ENCODE results near the gene ADGRB3.
"Not testable (repeated sequence)": the region's sequence is repeated elsewhere in the genome, so short reads cannot be mapped to it uniquely, and the experiment has no call there.

ADGRB3 gene

DNA sequence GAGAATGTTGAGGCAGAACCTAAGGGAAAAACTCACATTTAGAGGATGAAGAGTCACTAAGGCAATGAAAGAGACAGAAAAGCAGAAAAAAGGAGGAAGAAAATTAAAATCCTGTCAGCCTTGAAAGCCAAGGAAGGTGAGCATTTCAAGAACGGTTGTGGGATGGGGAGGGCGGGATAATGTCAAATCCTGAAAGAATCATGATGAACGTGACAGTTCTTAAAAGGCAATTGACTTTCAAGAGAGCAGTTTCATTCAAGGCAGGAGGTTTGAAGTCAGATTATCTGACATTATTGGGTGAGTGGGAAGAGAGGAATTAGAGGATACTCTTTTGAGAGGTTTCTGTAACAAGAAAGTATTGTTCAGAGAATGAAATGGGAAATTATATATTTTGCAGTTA is 284.5 kb downstream of the ADGRB3 start:
- DNase-seq = no peak

DNA sequence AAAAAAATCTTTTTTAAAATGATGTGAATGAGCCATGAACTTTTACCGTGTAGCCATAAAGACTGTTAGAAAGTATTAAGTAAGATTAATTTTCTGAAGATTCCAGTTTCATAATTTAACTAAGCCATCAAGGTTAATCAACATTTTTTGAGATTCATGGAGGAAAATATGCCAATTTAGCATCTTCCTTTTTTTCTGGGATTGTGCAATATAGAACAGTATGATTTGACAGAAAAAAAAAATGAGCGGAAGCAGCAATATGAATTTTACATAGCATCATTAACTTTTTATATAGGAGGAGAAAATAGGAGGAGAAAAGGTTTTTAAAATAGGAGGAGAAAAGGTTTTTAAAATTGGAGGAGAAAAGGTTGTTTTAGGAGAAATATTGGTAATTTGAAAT is 306.3 kb downstream of the ADGRB3 start:
- DNase-seq = no peak

DNA sequence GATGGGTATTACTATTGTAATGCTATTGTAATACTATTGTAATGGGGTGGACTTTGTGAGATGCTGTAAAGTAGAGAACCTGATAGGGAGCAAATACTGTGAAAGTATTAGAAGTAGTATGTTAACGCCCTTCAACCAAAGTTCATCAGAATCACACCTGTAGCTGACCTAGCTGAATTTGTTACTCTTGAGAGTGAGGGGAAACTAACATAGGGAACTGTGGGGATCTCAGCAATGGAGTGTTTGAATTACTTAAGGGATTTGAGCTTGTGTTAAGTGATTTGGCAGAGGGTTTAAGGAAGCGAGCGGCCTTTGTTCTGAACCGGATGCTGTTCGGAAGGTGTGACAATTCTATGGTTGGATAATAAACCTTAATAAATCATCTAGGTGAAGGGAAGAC is 312.6 kb downstream of the ADGRB3 start:
- DNase-seq = no peak

DNA sequence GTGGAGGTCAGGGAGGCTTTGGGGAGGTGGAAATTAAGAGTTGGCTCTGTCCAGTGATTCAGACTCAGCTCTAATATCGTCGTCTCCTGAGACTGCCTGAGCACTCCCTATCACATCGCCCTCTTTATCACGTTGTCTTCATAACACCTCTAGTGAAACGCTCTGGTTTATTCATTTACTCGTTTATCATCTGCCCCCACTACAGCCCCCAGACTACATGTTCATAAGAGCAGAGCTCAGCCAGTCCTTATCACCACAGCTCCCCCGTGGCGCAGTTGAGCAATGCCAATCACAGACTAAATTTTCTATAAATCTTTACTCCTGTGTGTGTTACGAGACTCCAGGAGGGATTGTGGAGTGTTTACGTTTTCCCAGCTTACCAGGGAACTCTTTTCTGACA is 316.2 kb downstream of the ADGRB3 start:
- DNase-seq = peak in 1 of 51 donors; percentile 13

DNA sequence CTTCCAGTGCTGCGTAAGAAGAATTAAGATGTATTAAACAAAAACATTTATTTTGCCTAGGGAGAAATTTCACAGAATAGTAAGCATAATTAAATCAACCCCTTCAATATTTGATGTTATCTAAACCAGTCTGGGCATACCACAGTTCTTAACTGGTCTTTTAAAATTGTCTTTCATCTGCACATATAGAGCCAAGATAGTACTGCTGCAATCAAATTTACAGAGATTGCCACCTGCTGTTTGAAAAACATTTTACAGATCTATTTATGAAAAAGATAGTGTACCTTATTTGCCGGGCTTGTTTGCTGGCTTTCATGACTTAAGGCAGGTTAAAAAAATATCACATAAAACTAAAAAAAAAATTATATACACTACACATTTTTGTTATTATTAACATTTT is 323.2 kb downstream of the ADGRB3 start:
- DNase-seq = peak in 1 of 51 donors; percentile 8

DNA sequence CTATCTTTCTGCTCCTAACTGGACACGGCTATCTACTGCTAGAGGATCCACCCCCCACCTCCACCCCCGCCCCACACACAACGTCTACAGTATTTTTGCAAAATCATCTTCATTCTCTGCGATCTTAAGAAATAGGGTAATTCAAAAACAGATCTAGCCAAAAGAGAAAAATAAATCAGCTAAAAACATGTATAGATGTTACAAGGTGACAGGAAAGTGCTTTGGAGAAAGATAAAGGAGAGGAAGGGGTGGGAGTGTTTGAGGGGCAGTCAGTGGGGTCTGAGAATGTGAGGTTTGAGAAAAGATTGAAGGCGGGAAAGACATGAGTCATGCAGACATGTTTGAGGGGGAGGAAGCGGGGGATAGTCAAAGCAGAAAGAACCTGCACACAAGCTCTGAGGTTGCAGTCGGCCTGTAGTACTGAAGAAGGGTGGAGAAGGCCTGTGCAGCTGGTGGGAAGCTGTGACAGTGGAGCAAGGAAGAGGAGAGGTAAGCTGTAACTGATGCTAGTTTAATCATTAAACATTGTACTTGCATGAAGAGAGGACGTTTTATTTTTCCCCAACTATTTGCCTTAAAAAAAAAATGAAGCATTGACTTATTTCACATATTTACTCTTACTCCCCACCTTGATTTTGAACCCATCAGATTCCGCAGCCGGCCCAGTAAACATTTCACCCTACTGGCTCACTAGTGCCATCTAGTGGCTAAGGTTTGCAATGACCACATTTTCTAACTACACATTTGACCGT is 332.6 kb downstream of the ADGRB3 start:
- DNase-seq = peak in 35 of 51 donors; percentile 1 to 77 (median 27)

DNA sequence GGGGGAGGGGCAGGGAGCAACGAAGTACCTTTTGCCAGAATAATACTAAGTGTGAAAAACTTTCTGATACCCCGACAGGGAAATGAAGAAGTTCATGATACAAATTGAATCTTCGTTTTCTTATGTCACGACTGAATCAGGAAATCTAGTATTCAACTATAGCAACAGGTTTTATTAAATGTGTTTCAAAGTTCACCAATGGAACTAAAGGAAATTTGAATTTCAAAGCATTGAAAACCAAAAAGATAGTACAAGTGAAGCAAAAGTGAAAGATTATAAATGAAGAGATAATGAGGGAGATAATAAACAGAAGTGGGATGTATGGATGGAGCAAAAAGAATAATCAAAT is 333.2 kb downstream of the ADGRB3 start:
- DNase-seq = no peak

DNA sequence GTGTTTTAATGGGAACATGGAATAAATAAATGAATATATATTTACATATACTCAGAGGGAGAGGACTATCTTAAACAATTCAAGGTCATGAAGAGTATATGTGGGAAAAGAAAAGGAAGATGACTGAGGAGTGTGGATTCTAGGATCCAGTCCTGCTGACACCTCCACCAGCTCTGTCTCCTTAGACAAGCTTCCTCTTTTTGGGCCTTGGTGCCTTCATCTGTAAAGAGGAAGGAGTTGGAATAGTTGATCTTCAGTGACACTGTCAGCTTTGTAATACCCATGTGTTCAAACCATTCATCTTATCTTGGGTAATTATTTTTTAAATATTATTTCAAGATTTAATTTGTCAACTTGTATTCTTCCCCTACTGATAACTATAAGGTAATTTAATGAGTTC is 338.0 kb downstream of the ADGRB3 start:
- DNase-seq = no peak

DNA sequence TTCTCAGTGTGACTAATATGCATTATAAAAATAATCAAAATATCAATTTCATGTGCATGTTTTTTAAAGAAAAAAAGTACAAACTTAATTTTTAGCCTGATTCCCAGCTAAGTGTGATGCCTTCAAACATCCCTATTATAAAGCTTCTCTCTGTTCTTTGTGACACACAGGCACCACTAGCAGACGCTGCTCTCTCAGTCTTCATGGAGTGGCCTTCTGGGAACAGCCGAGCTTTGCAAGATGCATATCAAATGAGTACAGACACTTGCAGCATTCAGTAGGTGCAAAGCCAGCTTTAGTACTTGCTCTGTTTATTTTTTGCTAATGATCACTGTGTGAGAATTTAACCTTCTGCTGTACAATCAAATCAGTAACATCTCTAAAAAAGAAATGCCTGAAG is 340.0 kb downstream of the ADGRB3 start:
- DNase-seq = peak in 40 of 51 donors; percentile 5 to 88 (median 51)

DNA sequence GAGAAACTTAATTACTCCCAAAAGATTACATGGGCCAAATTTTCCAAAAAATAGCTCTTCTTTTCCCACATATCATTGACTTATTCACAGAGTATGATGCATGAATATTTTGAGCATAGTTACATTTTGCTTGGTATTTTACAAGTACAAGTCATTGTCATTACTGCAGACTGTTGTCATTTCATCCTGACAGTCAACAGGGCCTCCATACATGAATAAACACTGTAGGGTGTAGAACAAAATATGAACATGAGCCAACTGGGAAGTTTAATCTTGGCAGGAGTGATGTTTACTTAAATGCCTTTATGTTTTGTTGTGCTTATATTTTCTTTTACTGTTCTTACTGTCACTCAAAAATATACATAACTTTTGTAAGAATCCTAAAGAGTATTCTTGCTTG is 340.7 kb downstream of the ADGRB3 start:
- no peak for DNase-seq

DNA sequence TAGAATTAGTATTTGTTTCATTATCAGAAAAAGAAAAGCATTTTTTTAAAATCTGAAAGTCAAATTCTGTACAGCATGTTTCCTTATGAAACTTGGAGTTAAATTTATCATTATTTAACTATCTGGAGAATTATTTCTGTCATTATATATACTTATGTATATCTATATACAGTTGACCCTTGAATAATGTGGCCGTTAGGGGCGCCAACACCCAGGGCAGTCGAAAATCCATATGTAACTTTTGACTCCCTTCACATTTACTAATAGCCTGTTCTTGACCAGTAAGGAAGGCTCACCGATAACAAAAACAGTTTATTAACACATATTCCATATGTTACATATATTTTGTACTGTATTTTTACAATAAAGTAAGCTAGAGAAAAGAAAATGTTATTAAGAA is 341.2 kb downstream of the ADGRB3 start:
- no peak for DNase-seq

DNA sequence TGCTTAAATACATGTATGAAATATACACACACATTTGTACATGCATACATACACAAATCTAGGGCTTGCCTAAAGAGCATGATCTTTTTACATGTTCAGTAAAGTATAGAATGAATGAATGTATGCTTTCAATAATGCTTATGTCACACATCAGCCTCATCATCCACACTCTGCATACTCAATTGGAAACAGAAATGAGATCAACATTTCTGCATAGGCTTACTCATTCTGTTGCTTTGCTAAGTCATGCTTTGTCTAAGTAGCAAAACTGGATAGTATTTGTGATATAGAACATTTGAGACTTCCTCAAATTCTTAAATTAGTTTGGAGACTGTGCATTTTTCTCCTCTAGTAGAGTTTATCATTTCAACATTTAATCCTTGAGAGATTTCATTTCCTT is 343.3 kb downstream of the ADGRB3 start:
- DNase-seq = no peak

DNA sequence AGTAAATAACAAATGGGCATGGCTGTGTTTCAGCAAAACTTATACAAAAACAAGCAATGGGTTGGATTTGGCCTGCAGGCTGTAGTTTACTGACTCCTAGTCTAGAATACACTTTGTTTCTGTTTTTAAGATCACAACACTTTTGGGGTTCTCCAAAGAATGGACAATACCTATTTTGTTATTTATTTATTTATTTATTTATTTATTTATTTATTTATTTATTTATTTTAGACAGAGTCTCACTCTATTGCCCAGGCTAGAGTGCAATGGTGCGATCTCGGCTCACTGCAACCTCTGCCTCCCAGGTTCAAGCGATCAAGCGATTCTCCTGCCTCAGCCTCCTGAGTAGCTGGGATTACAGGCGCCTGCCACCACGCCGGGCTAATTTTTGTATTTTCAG is 346.6 kb downstream of the ADGRB3 start:
- not testable (repeated sequence) for DNase-seq

DNA sequence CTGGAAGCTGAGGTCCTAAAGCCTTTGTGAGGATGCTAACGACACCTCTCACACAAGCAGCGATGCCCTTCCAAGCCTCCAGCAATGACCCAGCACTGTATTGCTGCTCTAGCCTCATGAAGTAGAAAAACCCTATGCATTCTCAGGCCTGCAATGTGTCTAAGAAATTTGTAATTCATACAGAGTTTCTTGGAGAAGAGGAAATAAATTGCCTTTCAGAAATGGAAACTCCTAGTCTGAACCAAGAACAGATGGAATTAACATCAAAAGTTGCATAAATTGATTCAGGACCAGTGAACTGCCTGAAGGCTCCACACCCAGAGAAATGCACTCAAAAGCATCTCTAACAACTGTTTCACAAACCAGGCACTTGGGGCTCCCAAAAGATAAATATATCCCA is 353.6 kb downstream of the ADGRB3 start:
- DNase-seq = no peak

DNA sequence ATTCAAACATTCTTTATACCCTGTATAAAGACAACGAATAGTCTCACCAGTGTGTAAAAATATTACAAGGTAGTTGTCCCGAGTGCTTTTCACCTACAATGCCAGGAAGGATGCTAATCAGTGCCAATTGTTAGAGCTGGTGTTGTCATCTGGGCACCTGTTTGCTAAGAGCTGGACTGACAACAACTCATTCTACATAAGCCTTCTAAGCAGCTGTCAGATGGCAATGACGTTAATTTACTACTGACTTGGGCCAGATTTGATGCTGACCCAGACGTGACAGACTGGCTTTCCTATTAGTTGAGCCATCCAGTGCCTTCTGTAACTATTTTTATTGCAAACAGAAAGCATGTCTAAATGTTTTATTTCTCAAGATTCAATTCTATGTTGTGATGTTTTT is 355.2 kb downstream of the ADGRB3 start:
- DNase-seq = no peak

DNA sequence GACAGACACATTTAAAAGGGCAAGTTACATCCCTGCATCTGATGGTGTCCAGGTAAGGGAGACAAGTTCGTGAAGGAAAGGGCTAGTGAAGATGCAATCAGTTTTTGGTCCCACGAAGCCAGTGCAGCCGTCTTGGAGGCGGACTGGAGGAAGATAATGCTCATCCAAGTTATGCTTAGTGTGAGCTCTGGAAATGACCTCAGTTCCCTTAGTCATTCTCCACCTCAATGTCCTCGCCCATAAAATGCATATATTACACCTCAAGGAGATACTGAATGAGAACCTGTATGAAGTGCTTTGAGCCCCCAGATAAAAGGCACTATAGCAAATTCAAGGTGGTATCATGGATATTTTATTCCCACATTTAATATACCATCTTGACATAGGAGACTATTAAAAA is 358.8 kb downstream of the ADGRB3 start:
- DNase-seq = no peak

DNA sequence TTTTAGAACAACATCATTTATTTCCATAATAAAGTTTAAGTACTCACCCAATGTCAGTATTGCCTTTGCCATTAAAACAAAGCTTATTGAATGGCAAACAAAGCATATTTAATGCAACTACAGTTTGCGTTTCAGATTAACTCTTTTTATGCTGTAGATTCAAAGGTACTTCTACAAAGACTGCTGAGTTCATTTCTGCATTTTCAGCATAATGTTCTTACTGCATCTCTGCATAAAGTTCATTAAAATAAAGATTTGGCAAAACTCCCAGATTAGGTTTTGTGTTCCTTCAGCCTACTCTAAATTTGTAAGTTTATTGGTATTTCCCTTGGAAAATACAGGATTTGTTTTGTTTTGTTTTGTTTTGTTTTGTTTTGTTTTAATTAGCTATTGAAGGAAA is 359.4 kb downstream of the ADGRB3 start:
- no peak for DNase-seq

DNA sequence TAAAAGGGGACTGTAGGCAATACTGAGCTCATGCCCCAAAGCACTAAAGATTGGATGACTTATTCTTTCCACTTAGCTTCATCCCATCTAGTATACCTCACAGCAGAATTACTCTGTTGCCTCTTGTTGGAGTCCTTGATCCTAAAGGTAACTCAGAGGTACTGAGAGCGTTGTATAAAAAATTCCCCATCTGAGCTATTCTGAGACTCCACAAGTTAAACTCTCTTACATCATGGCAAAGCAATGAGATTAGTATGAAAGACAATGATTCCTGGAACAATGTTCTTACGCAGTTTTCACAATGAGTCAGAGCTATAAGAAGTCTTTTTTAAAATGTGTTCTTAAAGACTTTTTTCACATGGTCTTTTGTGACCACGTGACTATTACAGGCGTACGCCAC is 370.1 kb downstream of the ADGRB3 start:
- no peak for DNase-seq

DNA sequence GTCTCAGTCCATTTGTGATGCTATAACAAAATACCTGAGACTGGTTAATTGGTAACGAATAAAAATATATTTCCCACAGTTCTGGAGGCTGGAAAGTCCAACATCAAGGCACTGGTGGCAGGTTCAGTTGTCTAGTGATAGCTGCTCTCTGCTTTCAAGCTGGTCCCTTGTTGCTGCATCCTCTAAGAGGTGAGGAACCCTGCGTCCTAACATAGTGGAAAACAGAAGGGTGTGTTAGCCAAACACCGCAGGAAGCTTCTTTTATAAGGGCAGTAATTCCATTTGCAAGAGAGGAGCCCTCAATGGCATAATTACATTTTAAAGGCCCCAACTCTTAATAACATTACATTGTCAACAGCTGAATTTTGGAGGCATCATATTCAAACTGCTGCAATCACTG is 372.7 kb downstream of the ADGRB3 start:
- no peak for DNase-seq

DNA sequence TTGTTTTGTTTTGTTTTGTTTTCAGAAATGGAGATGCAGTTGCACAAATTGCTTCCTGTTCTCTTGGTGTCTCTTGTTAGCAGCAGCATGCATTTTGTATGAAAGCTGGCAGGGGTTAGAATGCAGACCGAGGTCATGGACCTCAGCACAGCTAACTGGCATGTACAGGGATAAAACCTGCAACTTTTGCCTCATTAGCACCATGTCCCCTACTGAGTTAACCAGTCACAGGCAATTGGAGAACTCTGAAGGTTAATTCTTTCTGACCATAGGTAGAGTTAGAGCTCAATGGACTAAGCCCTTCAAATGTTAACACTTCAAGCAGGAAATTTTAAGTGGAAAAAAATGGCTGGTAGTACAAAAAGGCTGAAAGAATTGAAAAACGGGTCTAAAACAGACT is 377.1 kb downstream of the ADGRB3 start:
- DNase-seq = no peak

DNA sequence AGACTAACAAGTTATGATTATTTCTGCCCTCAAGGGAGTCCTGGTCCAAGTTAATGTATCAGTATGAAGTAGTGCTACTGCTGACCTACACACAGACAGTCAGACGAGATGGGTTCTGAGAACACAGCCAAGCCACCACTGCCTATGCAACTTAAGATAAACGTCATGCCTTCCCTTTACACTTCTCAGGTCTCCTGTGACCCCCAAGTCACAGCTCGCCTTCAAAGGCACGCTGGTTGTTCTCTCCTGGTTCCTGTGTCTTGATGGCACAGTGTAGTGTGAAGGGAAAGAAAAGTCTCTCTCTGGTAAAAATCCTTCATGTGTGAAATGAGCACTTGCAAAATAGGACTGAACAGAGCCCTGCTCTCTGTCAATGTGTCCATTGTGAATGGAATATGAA is 377.8 kb downstream of the ADGRB3 start:
- no peak for DNase-seq

DNA sequence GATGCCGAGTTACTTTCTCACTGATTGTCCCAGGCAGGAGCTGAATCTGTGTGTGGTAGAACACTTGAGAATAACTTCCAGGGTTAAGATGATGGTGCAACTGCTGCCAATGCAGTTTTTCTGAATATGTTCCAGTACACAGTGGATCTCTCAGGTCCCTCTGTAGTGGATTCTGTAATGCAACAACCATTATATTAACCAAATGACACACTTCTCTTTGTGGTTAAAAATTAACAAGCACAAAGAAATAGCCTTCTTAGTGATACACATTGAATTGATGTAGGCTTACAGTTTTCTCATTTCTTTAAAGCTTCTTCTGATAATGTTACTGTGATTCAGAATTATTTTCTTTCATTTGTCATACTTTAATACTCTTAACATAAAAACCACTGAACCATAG is 383.8 kb downstream of the ADGRB3 start:
- DNase-seq = no peak

DNA sequence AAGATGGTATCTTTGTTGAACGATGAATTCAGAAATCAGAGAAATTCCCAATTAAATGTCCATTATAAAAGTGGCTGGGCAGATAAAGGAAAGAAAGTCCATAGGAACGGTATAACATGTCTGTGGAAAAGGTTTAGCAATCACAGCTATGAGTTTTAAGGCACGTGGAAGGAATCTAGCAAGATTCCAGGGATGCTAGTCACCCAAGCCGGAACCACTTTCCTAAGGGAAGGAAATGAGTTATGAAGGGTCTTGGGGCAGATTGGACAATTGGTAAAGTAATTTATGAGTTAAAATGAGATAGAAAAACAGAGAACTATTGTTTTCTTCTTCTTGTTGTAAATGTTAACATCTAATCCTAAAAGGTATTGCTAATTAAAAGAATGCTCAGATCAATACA is 384.8 kb downstream of the ADGRB3 start:
- DNase-seq = no peak

DNA sequence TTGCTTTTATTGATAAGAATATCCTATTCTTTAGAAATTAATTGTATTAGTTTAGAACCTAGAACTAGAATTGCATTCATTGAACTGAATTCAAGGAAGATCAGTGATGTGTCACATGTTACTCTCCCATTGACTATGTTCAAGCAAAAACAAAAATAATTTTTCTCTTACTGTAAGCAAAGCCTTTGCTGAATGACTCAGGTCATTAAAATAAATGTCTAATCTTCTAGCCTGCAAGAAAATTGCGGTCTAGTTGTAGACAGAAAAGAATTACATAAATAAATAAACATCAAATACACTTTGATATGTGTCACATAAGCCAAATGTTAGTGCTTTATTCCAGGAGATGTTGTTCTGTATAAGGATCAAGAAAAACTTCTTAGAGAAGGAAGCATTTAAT is 387.9 kb downstream of the ADGRB3 start:
- no peak for DNase-seq

Measured in hypothalamus (tissue), 51 donors.